ENCODE results near the gene IL16.

Gene IL16

DNA sequence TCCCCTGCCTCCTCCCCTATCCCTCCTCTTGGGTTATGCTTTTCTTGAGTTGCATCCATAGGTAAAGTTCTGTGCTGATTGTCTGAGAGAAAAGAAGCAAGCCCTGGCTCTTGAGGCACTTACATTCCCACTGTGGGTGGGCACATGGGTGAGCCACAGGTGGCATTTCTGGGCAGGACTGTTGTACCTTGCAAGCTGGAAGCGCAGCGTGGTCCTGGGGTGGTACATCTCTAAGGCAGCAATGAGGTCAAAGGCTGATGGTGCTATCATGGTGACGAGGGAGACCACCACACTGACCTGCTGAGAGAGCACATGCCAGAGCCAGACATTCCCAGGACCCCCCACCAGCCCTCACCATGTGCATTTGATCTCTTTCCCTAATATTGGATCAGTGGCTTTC lies 152.6 kb downstream of the IL16 start:
- no peak for FAIRE-seq
- DNase-seq (ENCODE audit: insufficient read length, low spot score), result no peak
- TF ChIP-seq, protein P1, sequence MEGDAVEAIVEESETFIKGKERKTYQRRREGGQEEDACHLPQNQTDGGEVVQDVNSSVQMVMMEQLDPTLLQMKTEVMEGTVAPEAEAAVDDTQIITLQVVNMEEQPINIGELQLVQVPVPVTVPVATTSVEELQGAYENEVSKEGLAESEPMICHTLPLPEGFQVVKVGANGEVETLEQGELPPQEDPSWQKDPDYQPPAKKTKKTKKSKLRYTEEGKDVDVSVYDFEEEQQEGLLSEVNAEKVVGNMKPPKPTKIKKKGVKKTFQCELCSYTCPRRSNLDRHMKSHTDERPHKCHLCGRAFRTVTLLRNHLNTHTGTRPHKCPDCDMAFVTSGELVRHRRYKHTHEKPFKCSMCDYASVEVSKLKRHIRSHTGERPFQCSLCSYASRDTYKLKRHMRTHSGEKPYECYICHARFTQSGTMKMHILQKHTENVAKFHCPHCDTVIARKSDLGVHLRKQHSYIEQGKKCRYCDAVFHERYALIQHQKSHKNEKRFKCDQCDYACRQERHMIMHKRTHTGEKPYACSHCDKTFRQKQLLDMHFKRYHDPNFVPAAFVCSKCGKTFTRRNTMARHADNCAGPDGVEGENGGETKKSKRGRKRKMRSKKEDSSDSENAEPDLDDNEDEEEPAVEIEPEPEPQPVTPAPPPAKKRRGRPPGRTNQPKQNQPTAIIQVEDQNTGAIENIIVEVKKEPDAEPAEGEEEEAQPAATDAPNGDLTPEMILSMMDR (IDR thresholded peaks at IDR 0.05; ENCODE audit: insufficient read depth, missing control alignments), result no peak

DNA sequence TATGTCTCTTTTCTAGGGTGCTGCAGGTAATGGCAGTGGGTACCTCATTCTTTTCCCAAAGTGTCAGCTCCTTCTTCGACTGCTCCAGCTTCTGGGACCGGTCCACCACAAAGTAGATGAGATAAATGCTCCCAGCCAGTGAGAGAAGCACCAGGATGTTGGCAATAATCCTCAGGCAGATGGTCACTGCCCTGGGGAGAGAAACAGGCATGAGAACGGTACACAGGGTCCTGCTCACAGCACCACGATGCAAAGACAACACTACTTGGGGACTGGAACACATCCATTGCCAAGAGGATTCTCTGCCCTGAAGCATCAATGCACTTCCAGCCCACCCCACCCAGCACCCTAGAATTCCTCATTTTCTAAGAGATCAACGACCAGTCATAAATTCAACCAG lies 155.0 kb downstream of the IL16 start:
- FAIRE-seq (no peak), DNase-seq (ENCODE audit: insufficient read length, low spot score) (no peak)
- TF ChIP-seq, protein P1 (IDR thresholded peaks at IDR 0.05; ENCODE audit: insufficient read depth, missing control alignments), result no peak

DNA sequence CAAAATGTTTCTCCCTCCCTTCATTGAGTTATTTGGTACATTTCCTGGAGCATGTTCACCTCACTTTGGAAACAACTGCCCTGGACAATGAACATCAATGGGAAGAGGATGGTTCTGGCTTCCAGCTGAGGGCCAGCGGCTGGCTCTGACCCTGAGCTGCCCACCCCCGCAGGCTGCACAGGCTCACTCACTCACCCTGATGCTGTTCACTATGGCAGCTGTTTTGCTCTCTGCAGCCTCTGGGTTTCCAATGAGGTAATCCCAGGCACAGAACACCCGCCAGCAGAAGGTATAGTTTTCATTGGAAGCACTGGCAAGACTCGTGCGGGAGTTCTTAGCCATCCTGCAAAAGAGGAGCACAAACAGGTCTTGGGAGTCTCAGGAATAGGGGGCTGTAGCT lies 159.6 kb downstream of the IL16 start:
- no peak for DNase-seq (ENCODE audit: insufficient read length, low spot score)
- TF ChIP-seq, protein P1 (IDR thresholded peaks at IDR 0.05; ENCODE audit: insufficient read depth, missing control alignments), result no peak

DNA sequence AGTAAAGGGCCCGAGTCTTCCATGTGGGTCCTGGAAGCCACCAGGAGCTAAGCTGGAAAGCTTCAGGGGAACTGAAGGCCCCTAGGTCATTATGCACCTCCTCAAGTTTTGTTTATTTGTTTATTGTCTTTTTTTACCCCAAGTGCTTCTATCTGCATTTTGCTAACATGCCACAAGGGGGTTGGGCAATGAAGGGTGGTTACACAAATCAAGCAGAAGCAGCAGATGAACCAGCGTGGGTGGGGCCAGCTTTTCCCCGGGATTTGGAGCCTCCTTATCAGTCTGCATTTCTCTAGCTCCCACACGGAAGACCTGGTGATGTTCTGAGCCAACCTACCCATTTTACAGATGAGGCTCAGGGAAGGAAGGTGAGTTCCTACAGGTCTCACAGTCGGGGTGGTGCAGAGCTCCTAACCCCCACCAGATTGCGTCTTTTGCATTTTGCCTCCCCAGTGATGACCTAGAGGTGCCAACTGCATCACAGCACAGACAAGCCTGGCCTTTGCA lies 160.6 kb downstream of the IL16 start:
- DNase-seq (ENCODE audit: insufficient read length, low spot score), result no peak
- TF ChIP-seq, protein P1 (IDR thresholded peaks at IDR 0.05; ENCODE audit: insufficient read depth, missing control alignments), result no peak
- FAIRE-seq, result no peak

More for the DNA sequence above, 159.6 kb downstream of the IL16 start:
- no peak for FAIRE-seq

DNA sequence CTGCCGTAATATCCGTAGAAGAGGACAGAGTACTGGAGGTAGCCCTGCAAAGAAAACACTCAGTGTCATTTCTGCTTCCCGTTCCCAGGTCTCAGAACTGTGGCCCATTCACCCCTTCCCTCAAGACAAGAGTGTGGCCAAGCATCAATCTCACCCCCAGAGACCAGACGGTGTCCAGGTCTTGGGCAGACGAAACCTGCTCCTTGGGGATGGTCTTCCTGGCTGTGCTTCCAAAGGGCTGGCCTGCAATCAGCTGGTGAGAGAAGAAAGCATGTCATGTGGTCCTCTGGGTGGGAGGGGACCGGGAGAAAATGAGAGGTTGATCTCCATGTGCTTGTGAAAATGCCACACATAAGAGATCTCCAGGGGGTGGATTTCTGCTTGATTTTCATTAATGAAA lies 161.6 kb downstream of the IL16 start:
- DNase-seq (ENCODE audit: insufficient read length, low spot score) (no peak), FAIRE-seq (no peak)
- TF ChIP-seq, protein P1 (IDR thresholded peaks at IDR 0.05; ENCODE audit: insufficient read depth, missing control alignments), result no peak

DNA sequence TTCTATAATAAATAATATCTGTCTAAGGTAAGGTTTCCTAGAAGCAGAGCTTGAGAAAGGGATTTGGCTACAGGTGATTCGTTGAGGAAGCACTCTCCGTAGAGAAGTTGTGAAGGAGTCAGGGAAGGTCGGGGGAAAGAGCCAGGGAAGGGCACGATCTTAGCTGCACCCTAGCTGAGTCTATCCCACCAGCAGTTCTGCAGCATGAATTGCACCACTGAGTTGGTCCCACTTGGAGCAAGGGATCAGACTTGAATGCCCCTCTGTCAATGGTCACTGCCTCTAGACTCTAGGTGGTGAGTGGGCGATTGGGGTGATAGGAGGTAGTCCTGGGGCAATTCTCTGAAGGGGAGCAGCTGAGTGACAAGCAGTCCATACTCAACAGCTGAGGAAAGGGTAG lies 163.8 kb downstream of the IL16 start:
- TF ChIP-seq, protein P1 (IDR thresholded peaks at IDR 0.05; ENCODE audit: insufficient read depth, missing control alignments), result no peak
- DNase-seq (ENCODE audit: insufficient read length, low spot score), result no peak
- FAIRE-seq, result no peak

DNA sequence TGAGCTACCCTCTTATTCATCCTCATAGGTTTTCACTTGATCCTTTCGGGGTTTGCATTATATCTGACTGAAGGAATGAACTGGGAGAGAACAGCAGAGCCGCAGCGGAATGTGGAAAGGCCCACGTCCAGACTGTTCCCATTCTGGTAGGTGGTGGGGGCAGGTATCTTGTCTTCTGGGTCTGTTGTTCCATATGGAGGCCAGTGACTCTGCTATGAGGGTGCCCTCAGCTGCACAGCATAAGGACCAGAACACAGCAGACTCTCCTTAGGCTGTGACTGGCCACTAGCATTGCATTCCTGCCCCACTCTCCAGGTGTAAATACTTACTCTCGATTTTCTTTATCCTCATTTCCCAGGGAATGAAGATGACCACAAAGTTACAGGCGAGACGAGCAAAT lies 165.2 kb downstream of the IL16 start:
- FAIRE-seq (no peak), DNase-seq (ENCODE audit: insufficient read length, low spot score) (no peak)
- TF ChIP-seq, protein P1 (IDR thresholded peaks at IDR 0.05; ENCODE audit: insufficient read depth, missing control alignments), result no peak

Data from D721Med (cell line).